ENCODE data around the gene IGSF6. TPM values are rescaled to one million over a fixed set of nuclear protein-coding genes. Genes with fewer than 3 reads are reported as not detected.

Gene IGSF6
- total RNA-seq, 1 experiment from 2014 or later: not detected

GRCh38 chr16:21599122-21600030, 53.0 kb downstream of the IGSF6 start, which contains the start of gene METTL9:
Gene METTL9 (plus strand): TSS chr16:21599577. CDS start chr16:21599734, 157 bp downstream.
- no peaks in the 10 kb centered on the region for H4K20me1 ChIP-seq (ENCODE audit: control insufficient read depth, insufficient read depth, insufficient read length)
- no peak within 1 kb of the TSS for H4K91ac ChIP-seq (ENCODE audit: insufficient read length, low read depth, low read length)
- Mint-ChIP-seq H3K4me3 (peak within 1 kb of the TSS; percentile 90 to 94), H3K27ac (peak within 1 kb of the TSS; percentile 74 to 98 (median 96); a peak in 6 of 7 replicates), H3K4me1 (peaks cover 14 to 23% of the 10 kb centered on the region in 2 experiments), H3K36me3 (ENCODE audit: insufficient read depth in 1 of 3, low read depth in 3 of 3) (no peaks in the 10 kb centered on the region), H3K27me3 (ENCODE audit: low read depth) (no peaks in the 10 kb centered on the region; the same call in 1 of the 2 replicates), H3K9me3 (no peaks in the 10 kb centered on the region)
- H2BK20ac ChIP-seq (ENCODE audit: low read depth, low read length, poor library complexity, severe bottlenecking): no peak within 1 kb of the TSS
- H3K56ac ChIP-seq (ENCODE audit: insufficient read length, low read depth, low read length): peak within 1 kb of the TSS; percentile 20
- H3K4ac ChIP-seq (ENCODE audit: low read depth, low read length): no peak within 1 kb of the TSS; the same call in 1 of the 2 replicates
- H2BK12ac ChIP-seq (ENCODE audit: insufficient read length, low read depth, low read length): no peak within 1 kb of the TSS
- H3K79me1 ChIP-seq (ENCODE audit: insufficient read depth, low read depth, low read length, poor library complexity, severe bottlenecking): no peaks in the 10 kb centered on the region
- peak within 1 kb of the TSS; percentile 100 for H3K4me2 ChIP-seq (ENCODE audit: insufficient read depth, insufficient read length, low read length)
- peak within 1 kb of the TSS; percentile 48 for H4K5ac ChIP-seq (ENCODE audit: insufficient read length, low read depth, low read length)
- H2BK15ac ChIP-seq (ENCODE audit: low read depth, low read length): no peak within 1 kb of the TSS
- peak within 1 kb of the TSS; percentile 95 for H3K9ac ChIP-seq (ENCODE audit: extremely low read depth, insufficient read length, low read length)
- H3K14ac ChIP-seq (ENCODE audit: insufficient read depth, low read length): peak within 1 kb of the TSS; percentile 97
- H3K27me3 ChIP-seq (ENCODE audit: insufficient read depth, low read length): no peaks in the 10 kb centered on the region
- H3K27ac ChIP-seq (ENCODE audit: insufficient read length, low read depth, low read length): no peak within 1 kb of the TSS
- no peaks in the 10 kb centered on the region for H3K9me3 ChIP-seq (ENCODE audit: control insufficient read depth, low read depth, low read length)
- H2AFZ ChIP-seq (ENCODE audit: low read length): peak within 1 kb of the TSS; percentile 17
- no peaks in the 10 kb centered on the region for H3K4me1 ChIP-seq (ENCODE audit: insufficient read depth, low read length)
- peak; percentile 94 for DNase-seq
- WGBS (ENCODE audit: extremely low coverage, insufficient read length, low lambda C conversion rate): no CpG with 5 or more reads among the region's 100 CpGs
- H4K8ac ChIP-seq (replicated peaks; ENCODE audit: insufficient read length, low read depth, low read length): no peak within 1 kb of the TSS
- no peak within 1 kb of the TSS for H3K23ac ChIP-seq (ENCODE audit: insufficient read length, low read depth, low read length)
- no peak for TF ChIP-seq CTCF (conservative IDR thresholded peaks at IDR 0.05)
- peak within 1 kb of the TSS; percentile 76 for H3K18ac ChIP-seq (ENCODE audit: insufficient read length, low read depth, low read length)
- H3K23me2 ChIP-seq (ENCODE audit: insufficient read length, low read depth, low read length, poor library complexity, severe bottlenecking): peaks cover 13% of the 10 kb centered on the region
- no peak within 1 kb of the TSS for H2AK5ac ChIP-seq (ENCODE audit: insufficient read length, low read length)
- no peak within 1 kb of the TSS for H2BK120ac ChIP-seq (ENCODE audit: low read depth, low read length, poor library complexity, severe bottlenecking)
- H2BK5ac ChIP-seq (ENCODE audit: insufficient read length, low read length): no peak within 1 kb of the TSS
- H3K79me2 ChIP-seq (ENCODE audit: insufficient read depth, low read length): peaks cover 18% of the 10 kb centered on the region; the same call in 1 of the 2 replicates
- H3T11ph ChIP-seq (ENCODE audit: low read length): no peak within 1 kb of the TSS
